Upper lobe of left lung (tissue), 6 donors: ENCODE measurements around the gene MINDY3. TPM values are rescaled to one million over a fixed set of nuclear protein-coding genes. Genes with fewer than 3 reads are reported as not detected.

ENCODE experiments used
- ATAC-seq, 2 donors: fragments of 200-7000 bp; cut with Tn5 transposase; one replicate each; pipeline ENCODE4 v1.9.1; 2022; ENCODE audit warnings: mild to moderate bottlenecking in 2 of 2, moderate library complexity in 2 of 2; ENCODE audit not compliant: low FRiP score in 2 of 2
- DNase-seq, 2 donors: peaks; one replicate each; pipeline ENCODE4 v3.0.0-alpha.2; 2019 to 2020
- H3K27ac ChIP-seq, 4 donors: fragments of 200-600 bp; sonication (generic); one replicate each; pipeline ENCODE4 v1.5.1; 2016 to 2019
- H3K27me3 ChIP-seq, 4 donors: fragments of 200-600 bp; sonication (generic); one replicate each; pipeline ENCODE4 v1.5.1; 2017 to 2019
- H3K36me3 ChIP-seq, 4 donors: fragments of 200-600 bp; sonication (generic); one replicate each; pipeline ENCODE4 v1.5.1; 2016 to 2019
- H3K4me1 ChIP-seq, 4 donors: fragments of 200-600 bp; sonication (generic); one replicate each; pipeline ENCODE4 v1.5.1; 2018 to 2019
- H3K4me3 ChIP-seq, 4 donors: fragments of 200-600 bp; sonication (generic); one replicate each; pipeline ENCODE4 v1.5.1; 2017 to 2019; ENCODE audit warnings: mild to moderate bottlenecking in 2 of 4, moderate library complexity in 1 of 4
- H3K9me3 ChIP-seq, 4 donors: fragments of 200-600 bp; sonication (generic); one replicate each; pipeline ENCODE4 v1.5.1; 2018 to 2019
- CTCF ChIP-seq, 6 experiments: fragments of 450-650 bp in 4 of 6; fragments of 200-600 bp in 2 of 6; sonication (generic) in 2 of 6; IDR thresholded peaks; one replicate each; pipeline ENCODE4 v1.5.1; 2016 to 2019; ENCODE audit warnings: antibody characterized with exemption in 6 of 6
- EP300 ChIP-seq, 4 donors: sonication (generic); formaldehyde crosslinking; IDR thresholded peaks; one replicate each; pipeline ENCODE4 v1.5.1; 2017; ENCODE audit warnings: antibody characterized with exemption in 4 of 4, control low read depth in 2 of 4
- POLR2A ChIP-seq, 4 donors: fragments of 450-650 bp; IDR thresholded peaks; one replicate each; pipeline ENCODE4 v1.5.1; 2016 to 2017; ENCODE audit warnings: antibody characterized with exemption in 4 of 4, mild to moderate bottlenecking in 2 of 4
- POLR2AphosphoS5 ChIP-seq, 2 donors: sonication (generic); formaldehyde crosslinking; IDR thresholded peaks; one replicate each; pipeline ENCODE4 v1.5.1; 2017; ENCODE audit warnings: antibody characterized with exemption in 2 of 2
- WGBS, 2 donors: methylation state at CpG; one replicate each; pipeline ENCODE4 v1.1.5; 2017 to 2018; 5-methylcytosine and 5-hydroxymethylcytosine counted together
- total RNA-seq, 6 donors: library from RNA; depleted of rRNA in 4 of 6; stranded (reverse); fragments of >200 nt in 4 of 6; gene quantifications; one replicate each; pipeline versions ENCODE4 v1.1.0 to v1.2.1, GENCODE V29; 2016 to 2021
- donor health status: DM: no; HTN: no; CAD: no; lungs with moderate emphysema.
- donor health status: DM: no; HTN: yes; CAD: no; lungs with severe emphysema.

The MINDY3 gene
- 10 to 100 TPM; 10.8 to 39.8 (median 26.5) TPM for total RNA-seq

DNA sequence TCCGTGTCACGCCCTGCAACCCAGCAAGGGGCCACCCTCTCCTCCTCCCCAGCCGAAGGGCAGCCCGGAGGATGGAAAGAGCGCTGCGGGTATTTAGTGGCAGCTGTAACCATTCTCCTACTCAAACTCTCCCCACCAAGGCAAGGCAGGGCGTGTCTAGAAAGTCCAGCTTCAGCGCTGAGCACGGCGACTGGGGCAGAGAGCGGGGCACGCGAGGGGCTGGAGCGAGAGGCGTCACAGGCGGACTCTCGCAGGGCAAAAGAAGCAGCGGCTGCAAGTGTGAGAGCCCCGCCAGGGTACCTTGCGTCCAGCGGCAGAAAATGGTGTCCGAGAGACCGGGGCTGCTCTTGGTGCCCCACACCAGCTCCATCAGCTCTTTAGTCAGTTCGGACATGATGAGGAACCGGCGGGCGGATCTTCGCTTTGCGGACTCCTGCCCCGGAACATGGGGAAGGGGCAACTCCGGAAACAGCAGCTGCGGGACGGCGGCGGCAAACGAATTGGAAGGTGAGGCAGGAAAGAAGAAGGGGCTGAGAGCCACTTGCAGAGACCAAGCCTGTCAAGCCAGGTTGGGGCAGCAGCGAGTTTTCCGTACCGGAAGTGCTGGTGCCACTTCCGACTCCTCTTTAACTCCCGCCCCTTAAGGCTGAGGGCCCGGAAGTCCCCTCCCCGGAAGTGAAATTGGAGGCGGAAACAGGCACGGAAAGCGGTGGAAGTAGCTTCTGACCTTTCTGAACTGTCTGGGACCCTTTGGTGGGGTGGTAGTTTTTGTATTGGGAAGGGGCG is at the start of gene MINDY3:
TSS of gene MINDY3 (minus strand) at position 602 of the 786 bp plus-strand sequence. CDS start at position 394, 208 bp downstream.
- H3K4me1 ChIP-seq: peaks cover 25 to 44% (median 27%) of the 10 kb centered on the region in 4 donors
- H3K27me3 ChIP-seq: no peaks in the 10 kb centered on the region
- H3K4me3 ChIP-seq: peak within 1 kb of the TSS; percentile 83 to 98 (median 89)
- peak; percentile 92 to 98 for ATAC-seq
- TF ChIP-seq POLR2AphosphoS5 (IDR thresholded peaks at IDR 0.05): peak; percentile 27 to 48
- no peak for TF ChIP-seq EP300 (IDR thresholded peaks at IDR 0.05)
- peak in 1 of 4 donors; percentile 51 for TF ChIP-seq POLR2A (IDR thresholded peaks at IDR 0.05)
- TF ChIP-seq CTCF (IDR thresholded peaks at IDR 0.05): no peak
- 0% methylated on average over 22 to 47 of the region's 47 CpGs for WGBS, 2 donors
- H3K36me3 ChIP-seq: no peaks in the 10 kb centered on the region
- H3K27ac ChIP-seq: peak within 1 kb of the TSS; percentile 73 to 86 (median 78)
- H3K9me3 ChIP-seq: no peaks in the 10 kb centered on the region
- DNase-seq: peak; percentile 82 to 86

DNA sequence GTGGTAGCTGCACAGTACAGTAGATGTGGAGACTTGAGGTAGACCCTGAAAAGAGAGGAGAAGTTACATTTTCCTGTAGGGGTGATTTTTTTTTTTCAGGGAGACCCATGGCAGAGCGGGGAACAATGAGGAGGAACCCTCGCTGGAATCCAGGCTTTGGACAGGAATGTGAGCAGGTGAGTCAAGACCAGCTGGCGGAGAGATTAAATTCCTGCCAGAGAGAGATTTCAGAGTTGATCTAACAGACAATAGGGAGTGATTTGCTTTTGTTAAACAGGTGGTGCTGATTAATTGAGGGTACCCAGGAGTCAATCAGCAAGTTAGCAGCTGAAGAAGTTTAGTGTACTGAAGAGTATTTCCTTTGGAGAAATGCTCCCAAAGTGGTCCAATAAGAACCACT is 41.6 kb upstream of the MINDY3 start:
- Histone ChIP-seq H3K4me1 (no peaks in the 10 kb centered on the region), H3K27ac (no peak overlapping the region), H3K9me3 (no peaks in the 10 kb centered on the region), H3K36me3 (no peaks in the 10 kb centered on the region), H3K27me3 (no peaks in the 10 kb centered on the region), H3K4me3 (no peak overlapping the region)
- DNase-seq (no peak), ATAC-seq (no peak)
- TF ChIP-seq CTCF (IDR thresholded peaks at IDR 0.05) (no peak), EP300 (IDR thresholded peaks at IDR 0.05) (no peak), POLR2A (IDR thresholded peaks at IDR 0.05) (no peak), POLR2AphosphoS5 (IDR thresholded peaks at IDR 0.05) (no peak)
- WGBS, 2 donors: 50 to 60% methylated on average over 3 of the region's 3 CpGs

DNA sequence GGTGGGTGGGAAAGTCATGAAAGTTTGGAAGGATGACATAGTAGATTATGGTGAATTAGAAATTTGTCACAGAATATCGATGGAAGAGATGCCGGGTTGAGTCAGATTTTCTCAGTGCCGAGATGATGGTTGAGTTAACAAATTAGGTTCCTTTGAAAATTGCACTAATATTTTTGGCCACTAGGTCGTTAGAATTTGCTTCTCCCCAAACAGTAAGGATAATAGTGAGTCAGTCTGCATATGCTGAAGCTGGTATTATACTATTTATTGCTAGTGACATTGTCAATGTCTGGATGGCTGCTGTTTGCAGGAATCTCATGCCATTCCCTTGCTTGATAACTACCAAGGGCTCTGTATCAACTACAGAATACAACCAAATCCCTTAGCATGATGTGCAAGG is 37.7 kb upstream of the MINDY3 start:
- WGBS, 2 donors: 62% methylated on average over 4 of the region's 4 CpGs
- no peaks in the 10 kb centered on the region for H3K9me3 ChIP-seq
- H3K27me3 ChIP-seq: no peaks in the 10 kb centered on the region
- H3K4me3 ChIP-seq: no peak overlapping the region
- TF ChIP-seq CTCF (IDR thresholded peaks at IDR 0.05) (peak in 1 of 6 experiments; percentile 24), EP300 (IDR thresholded peaks at IDR 0.05) (no peak), POLR2A (IDR thresholded peaks at IDR 0.05) (no peak)
- H3K4me1 ChIP-seq: no peaks in the 10 kb centered on the region
- H3K27ac ChIP-seq: no peak overlapping the region
- no peaks in the 10 kb centered on the region for H3K36me3 ChIP-seq
- DNase-seq: no peak
- ATAC-seq: no peak

DNA sequence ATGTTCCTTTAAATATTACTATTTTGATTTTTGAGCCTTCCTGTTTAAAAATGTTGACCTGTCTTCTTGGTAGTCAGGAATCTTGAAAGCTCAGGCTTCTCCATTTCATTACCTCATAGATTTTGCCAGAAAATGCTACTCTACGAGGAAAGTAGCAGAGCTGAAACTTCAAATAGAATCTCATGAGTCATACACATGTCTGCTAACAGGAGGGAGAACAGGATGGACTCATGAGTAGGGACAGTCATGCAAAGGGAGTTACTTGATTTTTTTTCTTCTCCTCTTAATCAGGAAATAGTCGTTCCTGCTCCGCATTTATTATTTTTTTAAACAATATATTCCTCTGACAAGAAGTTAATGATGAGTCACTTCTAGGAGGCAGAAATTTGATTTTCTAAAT is 37.0 kb upstream of the MINDY3 start:
- Histone ChIP-seq H3K36me3 (no peaks in the 10 kb centered on the region), H3K4me1 (no peaks in the 10 kb centered on the region), H3K9me3 (no peaks in the 10 kb centered on the region), H3K4me3 (no peak overlapping the region), H3K27ac (no peak overlapping the region), H3K27me3 (no peaks in the 10 kb centered on the region)
- ATAC-seq (no peak), DNase-seq (no peak)
- TF ChIP-seq CTCF (IDR thresholded peaks at IDR 0.05) (no peak), POLR2AphosphoS5 (IDR thresholded peaks at IDR 0.05) (no peak), EP300 (IDR thresholded peaks at IDR 0.05) (no peak), POLR2A (IDR thresholded peaks at IDR 0.05) (no peak)
- 53 to 55% methylated on average over 3 of the region's 3 CpGs for WGBS, 2 donors

- Histone ChIP-seq H3K4me1 (no peaks in the 10 kb centered on the region), H3K36me3 (no peaks in the 10 kb centered on the region), H3K9me3 (no peaks in the 10 kb centered on the region), H3K4me3 (no peak overlapping the region), H3K27ac (no peak overlapping the region), H3K27me3 (no peaks in the 10 kb centered on the region)
- DNase-seq: no peak
- no peak for TF ChIP-seq EP300 (IDR thresholded peaks at IDR 0.05)
- no peak for TF ChIP-seq POLR2AphosphoS5 (IDR thresholded peaks at IDR 0.05)
- no peak for TF ChIP-seq CTCF (IDR thresholded peaks at IDR 0.05)
- no peak for TF ChIP-seq POLR2A (IDR thresholded peaks at IDR 0.05)
- WGBS, 2 donors: 80 to 90% methylated on average over 4 of the region's 4 CpGs
- no peak for ATAC-seq
Measured at GRCh38 chr10:15896654-15897053, 36.3 kb upstream of the MINDY3 start.
